MM.1S (cell line): ENCODE data around the gene HES1.

ENCODE experiments used
- EZH2 ChIP-seq: fragments of 300-600 bp; sonication (generic); optimal IDR thresholded peaks from 2 replicates; pipeline ENCODE3; 2017; ENCODE audit warnings: low read depth, mild to moderate bottlenecking, antibody characterized with exemption, low read length, mixed read lengths
- TF ChIP-seq, protein P1 (sequence below): fragments of 300-600 bp; sonication (generic); IDR thresholded peaks from 2 replicates; pipeline ENCODE4 v1.5.1; 2016; ENCODE audit warnings: antibody characterized with exemption, low read length, mixed read lengths

DNA sequence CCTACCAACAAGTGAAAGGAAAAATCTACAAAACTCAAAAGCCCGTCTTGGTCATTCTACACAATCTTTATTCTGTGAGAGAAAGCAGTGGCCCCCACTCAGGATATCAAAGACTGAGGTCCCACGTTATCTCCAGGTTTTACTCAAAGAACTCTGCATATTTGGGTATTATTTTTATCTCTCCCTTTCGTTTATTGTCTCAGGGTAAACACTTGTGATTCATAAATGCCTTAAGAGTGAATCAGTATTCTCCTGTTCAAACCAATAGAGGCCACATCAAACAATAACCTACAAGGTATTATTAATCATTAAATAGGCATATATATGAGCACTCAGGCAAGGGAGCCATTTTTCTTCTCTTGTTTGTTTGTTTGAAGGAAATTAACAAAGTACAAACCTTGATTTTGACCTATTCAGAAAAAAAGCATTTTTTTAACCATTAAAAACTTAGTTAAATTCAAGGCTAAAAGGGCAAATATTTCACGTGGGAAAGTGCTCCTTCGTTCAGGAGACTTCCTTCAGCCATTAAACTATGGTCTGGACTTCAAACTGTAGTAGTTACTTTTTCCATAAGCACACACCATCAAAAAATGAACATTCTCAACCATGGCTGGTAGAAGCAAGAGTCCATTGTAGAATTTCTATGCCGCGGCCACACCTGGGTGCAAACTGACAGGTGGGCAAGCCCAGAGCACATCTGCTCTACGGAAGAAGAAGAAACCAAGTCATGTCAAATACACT, 13.9 kb upstream of the HES1 start:
- TF ChIP-seq, protein P1, sequence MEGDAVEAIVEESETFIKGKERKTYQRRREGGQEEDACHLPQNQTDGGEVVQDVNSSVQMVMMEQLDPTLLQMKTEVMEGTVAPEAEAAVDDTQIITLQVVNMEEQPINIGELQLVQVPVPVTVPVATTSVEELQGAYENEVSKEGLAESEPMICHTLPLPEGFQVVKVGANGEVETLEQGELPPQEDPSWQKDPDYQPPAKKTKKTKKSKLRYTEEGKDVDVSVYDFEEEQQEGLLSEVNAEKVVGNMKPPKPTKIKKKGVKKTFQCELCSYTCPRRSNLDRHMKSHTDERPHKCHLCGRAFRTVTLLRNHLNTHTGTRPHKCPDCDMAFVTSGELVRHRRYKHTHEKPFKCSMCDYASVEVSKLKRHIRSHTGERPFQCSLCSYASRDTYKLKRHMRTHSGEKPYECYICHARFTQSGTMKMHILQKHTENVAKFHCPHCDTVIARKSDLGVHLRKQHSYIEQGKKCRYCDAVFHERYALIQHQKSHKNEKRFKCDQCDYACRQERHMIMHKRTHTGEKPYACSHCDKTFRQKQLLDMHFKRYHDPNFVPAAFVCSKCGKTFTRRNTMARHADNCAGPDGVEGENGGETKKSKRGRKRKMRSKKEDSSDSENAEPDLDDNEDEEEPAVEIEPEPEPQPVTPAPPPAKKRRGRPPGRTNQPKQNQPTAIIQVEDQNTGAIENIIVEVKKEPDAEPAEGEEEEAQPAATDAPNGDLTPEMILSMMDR = no peak
- no peak for TF ChIP-seq EZH2
